GM23338 (cell line): Measurements from ENCODE around the gene ZNF286A. TPM values are rescaled to one million over a fixed set of nuclear protein-coding genes. Genes with fewer than 3 reads are reported as not detected.
A peak's percentile ranks its signal among the peaks of the same experiment; 100 is the strongest.

Experiments used
- ATAC-seq: fragments of 200-7000 bp; cut with Tn5 transposase; 3 replicates; pipeline ENCODE4 v1.9.1; 2020
- DNase-seq: peaks from one replicate; pipeline ENCODE4 v3.0.0-alpha.2; 2015; ENCODE audit warnings: low spot score
- H2AFZ ChIP-seq: fragments of 200-600 bp; sonication (generic); 2 replicates; pipeline ENCODE4 v1.8.0; 2016; ENCODE audit warnings: antibody characterized with exemption, mild to moderate bottlenecking, moderate library complexity
- H3F3A ChIP-seq: fragments of 200-600 bp; sonication (generic); replicated peaks from 2 replicates; pipeline ENCODE4 v1.8.0; 2017; ENCODE audit warnings: antibody characterized with exemption, mixed run types, low read depth
- H3K27ac ChIP-seq: fragments of 200-600 bp; sonication (generic); 2 replicates; pipeline ENCODE4 v1.6.1; 2016; ENCODE audit warnings: low read depth
- H3K27me3 ChIP-seq: fragments of 200-600 bp; sonication (generic); 2 replicates; pipeline ENCODE4 v1.8.0; 2016; ENCODE audit warnings: mild to moderate bottlenecking, mixed run types, moderate library complexity; ENCODE audit not compliant: insufficient read depth
- H3K36me3 ChIP-seq: fragments of 200-600 bp; sonication (generic); 2 replicates; pipeline ENCODE4 v1.8.0; 2016; ENCODE audit warnings: mild to moderate bottlenecking; ENCODE audit not compliant: insufficient read depth
- H3K4me1 ChIP-seq: fragments of 200-600 bp; sonication (generic); 2 replicates; pipeline ENCODE4 v1.8.0; 2016; ENCODE audit warnings: mild to moderate bottlenecking, moderate library complexity; ENCODE audit not compliant: insufficient read depth
- H3K4me2 ChIP-seq: fragments of 200-600 bp; sonication (generic); 2 replicates; pipeline ENCODE4 v1.7.1; 2017; ENCODE audit warnings: mixed run types
- H3K4me3 ChIP-seq: fragments of 200-600 bp; sonication (generic); 2 replicates; pipeline ENCODE4 v1.6.1; 2016; ENCODE audit warnings: mixed run types
- H3K79me2 ChIP-seq: fragments of 200-600 bp; sonication (generic); replicated peaks from 2 replicates; pipeline ENCODE4 v1.8.0; 2017; ENCODE audit warnings: mild to moderate bottlenecking; ENCODE audit not compliant: insufficient read depth
- H3K9me2 ChIP-seq: fragments of 200-600 bp; sonication (generic); 2 replicates; pipeline ENCODE4 v1.8.0; 2017; ENCODE audit not compliant: insufficient read depth
- H4K20me1 ChIP-seq: fragments of 200-600 bp; sonication (generic); replicated peaks from 2 replicates; pipeline ENCODE4 v1.8.0; 2017; ENCODE audit warnings: mild to moderate bottlenecking; ENCODE audit not compliant: insufficient read depth
- H3K27ac Mint-ChIP-seq: 2 replicates; pipeline ENCODE4 v1.8.0; 2020; ENCODE audit warnings: inconsistent platforms, mild to moderate bottlenecking, moderate library complexity, mixed read lengths
- H3K27me3 Mint-ChIP-seq: 3 replicates; pipeline ENCODE4 v1.8.0; 2022; ENCODE audit warnings: low read depth, mild to moderate bottlenecking, moderate library complexity, mixed read lengths, inconsistent platforms; ENCODE audit not compliant: insufficient read depth, poor library complexity
- H3K36me3 Mint-ChIP-seq: 3 replicates; pipeline ENCODE4 v1.8.0; 2021; ENCODE audit warnings: low read depth, mild to moderate bottlenecking, inconsistent platforms, moderate library complexity, mixed read lengths
- H3K4me1 Mint-ChIP-seq: 3 replicates; pipeline ENCODE4 v1.8.0; 2020; ENCODE audit warnings: mild to moderate bottlenecking, inconsistent platforms, mixed read lengths
- H3K4me3 Mint-ChIP-seq: 3 replicates; pipeline ENCODE4 v1.8.0; 2021; ENCODE audit warnings: moderate library complexity, mild to moderate bottlenecking, inconsistent platforms, mixed read lengths
- H3K9me3 Mint-ChIP-seq: 3 replicates; pipeline ENCODE4 v1.8.0; 2020; ENCODE audit warnings: moderate library complexity, mild to moderate bottlenecking, inconsistent platforms, mixed read lengths
- CREB1 ChIP-seq: fragments of 250-450 bp; sonication (Bioruptor Pico); IDR thresholded peaks from 2 replicates; pipeline ENCODE4 v1.5.0; 2020; ENCODE audit warnings: low read depth, mild to moderate bottlenecking, moderate library complexity
- CTCF ChIP-seq, 2 experiments: fragments of 200-600 bp in 1 of 2; sonication (generic) in 1 of 2; conservative IDR thresholded peaks; 2 replicates each; pipeline versions ENCODE4 v1.5.1 to v1.6.1; 2016 to 2017; ENCODE audit warnings: antibody characterized with exemption in 2 of 2, low read depth in 2 of 2, mild to moderate bottlenecking in 2 of 2, moderate library complexity in 1 of 2
- ETS1 ChIP-seq: IDR thresholded peaks from 2 replicates; pipeline ENCODE4 v1.6.1; 2016; ENCODE audit warnings: antibody characterized with exemption
- EZH2 ChIP-seq: fragments of 200-600 bp; sonication (generic); IDR thresholded peaks from one replicate; pipeline ENCODE4 v1.8.0; 2017; ENCODE audit warnings: antibody characterized with exemption, mild to moderate bottlenecking, low read depth; ENCODE audit not compliant: unreplicated experiment
- EZH2phosphoT487 ChIP-seq: fragments of 200-600 bp; sonication (generic); IDR thresholded peaks from one replicate; pipeline ENCODE4 v1.8.1; 2018; ENCODE audit warnings: antibody characterized with exemption; ENCODE audit not compliant: unreplicated experiment
- JUNB ChIP-seq: IDR thresholded peaks from one replicate; pipeline ENCODE4 v1.6.1; 2016; ENCODE audit warnings: antibody characterized with exemption; ENCODE audit not compliant: unreplicated experiment
- NANOG ChIP-seq: IDR thresholded peaks from 2 replicates; pipeline ENCODE4 v1.6.1; 2016; ENCODE audit warnings: antibody characterized with exemption, borderline replicate concordance
- POLR2AphosphoS5 ChIP-seq: IDR thresholded peaks from 2 replicates; pipeline ENCODE4 v1.6.1; 2016; ENCODE audit warnings: antibody characterized with exemption, low read depth
- STAT1 ChIP-seq: IDR thresholded peaks from one replicate; pipeline ENCODE4 v1.6.1; 2016; ENCODE audit warnings: antibody characterized with exemption; ENCODE audit not compliant: unreplicated experiment
- ZNF114 ChIP-seq: fragments of 250-450 bp; sonication (Bioruptor Pico); IDR thresholded peaks from 2 replicates; pipeline ENCODE4 v1.5.0; 2020; ENCODE audit warnings: mild to moderate bottlenecking, moderate library complexity
- ZNF462 ChIP-seq: fragments of 250-450 bp; sonication (Bioruptor Pico); IDR thresholded peaks from 2 replicates; pipeline ENCODE4 v1.5.0; 2020; ENCODE audit warnings: mild to moderate bottlenecking, moderate library complexity
- polyA plus RNA-seq: library from polyadenylated mRNA; unstranded; fragments of >200 nt; fragmentation: Nextera tagmentation; extraction: Ambion mirVana; gene quantifications from 2 replicates; pipeline ENCODE4 v1.2.1, GENCODE V29; 2016
- total RNA-seq: library from RNA; depleted of rRNA; stranded (reverse); fragments of >200 nt; shearing (Covaris generic); gene quantifications from 2 replicates; pipeline ENCODE4 v1.2.3, GENCODE V29; 2014
- TF ChIP-seq, protein P1 (sequence below): IDR thresholded peaks from one replicate; pipeline ENCODE4 v1.6.1; 2018; ENCODE audit warnings: antibody characterized with exemption; ENCODE audit not compliant: unreplicated experiment

ZNF286A gene
- total and polyA plus RNA-seq, 2 experiments from 2014 or later = 44.8 to 93.4 TPM

GRCh38 chr17:15654886-15655561 lies 44.5 kb upstream of the ZNF286A start:
- no peak for ATAC-seq
- Histone ChIP-seq H3K4me3 (no peak overlapping the region), H3K4me2 (no peak overlapping the region), H3K9me2 (no peaks in the 10 kb centered on the region; the same call in 1 of the 2 replicates), H2AFZ (no peak overlapping the region), H4K20me1 (0 out of 2 replicates have a peak, but pooled peaks cover 2% of the 10 kb centered on the region), H3F3A (no peaks in the 10 kb centered on the region), H3K79me2 (no peaks in the 10 kb centered on the region), H3K27ac (peak overlapping the region; percentile 55; the same call in 1 of the 2 replicates), H3K27me3 (no peaks in the 10 kb centered on the region), H3K36me3 (peaks cover 4% of the 10 kb centered on the region; the same call in 1 of the 2 replicates), H3K4me1 (peaks cover 3% of the 10 kb centered on the region; the same call in 1 of the 2 replicates)
- no peak overlapping the region for H3K4me3 Mint-ChIP-seq
- no peaks in the 10 kb centered on the region for H3K9me3 Mint-ChIP-seq
- peaks cover 23% of the 10 kb centered on the region for H3K36me3 Mint-ChIP-seq
- H3K27me3 Mint-ChIP-seq = peaks cover 16% of the 10 kb centered on the region
- TF ChIP-seq JUNB = no peak
- TF ChIP-seq, protein P1, sequence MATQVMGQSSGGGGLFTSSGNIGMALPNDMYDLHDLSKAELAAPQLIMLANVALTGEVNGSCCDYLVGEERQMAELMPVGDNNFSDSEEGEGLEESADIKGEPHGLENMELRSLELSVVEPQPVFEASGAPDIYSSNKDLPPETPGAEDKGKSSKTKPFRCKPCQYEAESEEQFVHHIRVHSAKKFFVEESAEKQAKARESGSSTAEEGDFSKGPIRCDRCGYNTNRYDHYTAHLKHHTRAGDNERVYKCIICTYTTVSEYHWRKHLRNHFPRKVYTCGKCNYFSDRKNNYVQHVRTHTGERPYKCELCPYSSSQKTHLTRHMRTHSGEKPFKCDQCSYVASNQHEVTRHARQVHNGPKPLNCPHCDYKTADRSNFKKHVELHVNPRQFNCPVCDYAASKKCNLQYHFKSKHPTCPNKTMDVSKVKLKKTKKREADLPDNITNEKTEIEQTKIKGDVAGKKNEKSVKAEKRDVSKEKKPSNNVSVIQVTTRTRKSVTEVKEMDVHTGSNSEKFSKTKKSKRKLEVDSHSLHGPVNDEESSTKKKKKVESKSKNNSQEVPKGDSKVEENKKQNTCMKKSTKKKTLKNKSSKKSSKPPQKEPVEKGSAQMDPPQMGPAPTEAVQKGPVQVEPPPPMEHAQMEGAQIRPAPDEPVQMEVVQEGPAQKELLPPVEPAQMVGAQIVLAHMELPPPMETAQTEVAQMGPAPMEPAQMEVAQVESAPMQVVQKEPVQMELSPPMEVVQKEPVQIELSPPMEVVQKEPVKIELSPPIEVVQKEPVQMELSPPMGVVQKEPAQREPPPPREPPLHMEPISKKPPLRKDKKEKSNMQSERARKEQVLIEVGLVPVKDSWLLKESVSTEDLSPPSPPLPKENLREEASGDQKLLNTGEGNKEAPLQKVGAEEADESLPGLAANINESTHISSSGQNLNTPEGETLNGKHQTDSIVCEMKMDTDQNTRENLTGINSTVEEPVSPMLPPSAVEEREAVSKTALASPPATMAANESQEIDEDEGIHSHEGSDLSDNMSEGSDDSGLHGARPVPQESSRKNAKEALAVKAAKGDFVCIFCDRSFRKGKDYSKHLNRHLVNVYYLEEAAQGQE = no peak
- no peak for TF ChIP-seq NANOG
- TF ChIP-seq ZNF114 (CRISPR knock-in tag) = no peak
- TF ChIP-seq ETS1 = no peak
- TF ChIP-seq CTCF (conservative IDR thresholded peaks at IDR 0.05; ENCODE audit: low read depth in 2 of 2) = no peak
- TF ChIP-seq EZH2 = no peak
- TF ChIP-seq ZNF462 (CRISPR knock-in tag) = no peak
- TF ChIP-seq EZH2phosphoT487 = no peak
- no peak for TF ChIP-seq CREB1
- no peak for TF ChIP-seq STAT1
- no peak for TF ChIP-seq POLR2AphosphoS5
- H3K4me1 Mint-ChIP-seq = peaks cover 34% of the 10 kb centered on the region
- H3K27ac Mint-ChIP-seq = peak overlapping the region; percentile 10; the same call in 1 of the 2 replicates
- DNase-seq = no peak
